PC-3 (cell line): ENCODE data around the gene NGRN. TPM values are rescaled to one million over a fixed set of nuclear protein-coding genes. Genes with fewer than 3 reads are reported as not detected.
A peak's percentile ranks its signal among the peaks of the same experiment; 100 is the strongest.

Source experiments
- ATAC-seq: fragments of 200-7000 bp; cut with Tn5 transposase; 2 replicates; pipeline ENCODE4 v1.9.1; 2020; ENCODE audit warnings: mild to moderate bottlenecking, moderate library complexity
- BruUV-seq: library from RNA; stranded (reverse); fragments of 400-500 nt; replicated peaks from 2 replicates; lab custom pipeline; 2021; lab: Mats Ljungman, UMichigan
- CTCF ChIA-PET: fragments of 300-600 bp; sonication (Branson Sonifier 250); formaldehyde crosslinking; loops from one replicate; lab custom pipeline; 2022; ENCODE audit warnings: antibody characterized with exemption; lab: Charles Lee
- POLR2A ChIA-PET: fragments of 300-600 bp; sonication (Branson Sonifier 250); formaldehyde crosslinking; loops from one replicate; lab custom pipeline; 2022; ENCODE audit warnings: antibody characterized with exemption; ENCODE audit not compliant: unreplicated experiment; lab: Charles Lee
- DNase-seq: peaks from one replicate; pipeline ENCODE4 v3.0.0-alpha.2; 2015
- H2AFZ ChIP-seq: fragments of 300-600 bp; sonication (generic); 2 replicates; pipeline ENCODE4 v1.6.0; 2016; ENCODE audit warnings: antibody characterized with exemption, low read length
- H3F3A ChIP-seq: fragments of 300-600 bp; sonication (generic); one replicate; pipeline ENCODE4 v1.6.0; 2017; ENCODE audit warnings: antibody characterized with exemption, low read length, control low read depth, mild to moderate bottlenecking; ENCODE audit not compliant: unreplicated experiment
- H3K27ac ChIP-seq: fragments of 300-600 bp; sonication (generic); 2 replicates; pipeline ENCODE4 v1.5.1; 2016; ENCODE audit warnings: mild to moderate bottlenecking, low read length
- H3K27me3 ChIP-seq: fragments of 300-600 bp; sonication (generic); 2 replicates; pipeline ENCODE4 v1.6.1; 2016; ENCODE audit warnings: low read length, mixed read lengths
- H3K36me3 ChIP-seq: fragments of 300-600 bp; sonication (generic); 2 replicates; pipeline ENCODE4 v1.6.1; 2016; ENCODE audit warnings: low read depth, mixed run types, low read length, mixed read lengths
- H3K4me1 ChIP-seq: fragments of 300-600 bp; sonication (generic); 2 replicates; pipeline ENCODE4 v1.5.1; 2016; ENCODE audit warnings: low read length; ENCODE audit not compliant: insufficient read depth
- H3K4me2 ChIP-seq: fragments of 300-600 bp; sonication (generic); 2 replicates; pipeline ENCODE4 v1.6.0; 2016; ENCODE audit warnings: low read length
- H3K4me3 ChIP-seq: fragments of 300-600 bp; sonication (generic); 2 replicates; pipeline ENCODE4 v1.5.1; 2016; ENCODE audit warnings: mild to moderate bottlenecking, low read length, mixed read lengths
- H3K79me2 ChIP-seq: fragments of 300-600 bp; sonication (generic); 2 replicates; pipeline ENCODE4 v1.6.1; 2017; ENCODE audit warnings: low read length, mixed read lengths
- H3K9ac ChIP-seq: fragments of 300-600 bp; sonication (generic); 2 replicates; pipeline ENCODE4 v1.6.0; 2016; ENCODE audit warnings: mild to moderate bottlenecking, low read length
- H3K9me2 ChIP-seq: fragments of 300-600 bp; sonication (generic); replicated peaks from 2 replicates; pipeline ENCODE4 v1.6.1; 2016; ENCODE audit warnings: mixed run types, low read length, mixed read lengths
- H3K9me3 ChIP-seq: fragments of 300-600 bp; sonication (generic); 2 replicates; pipeline ENCODE4 v1.6.1; 2016; ENCODE audit warnings: low read length, mixed read lengths
- H4K20me1 ChIP-seq: fragments of 300-600 bp; sonication (generic); 2 replicates; pipeline ENCODE4 v1.6.1; 2016; ENCODE audit warnings: low read length, mixed read lengths
- CTCF ChIP-seq: fragments of 300-600 bp; sonication (generic); conservative IDR thresholded peaks from 2 replicates; pipeline ENCODE4 v1.5.1; 2017; ENCODE audit warnings: antibody characterized with exemption, low read depth, mild to moderate bottlenecking, low read length
- EZH2 ChIP-seq: fragments of 300-600 bp; sonication (generic); IDR thresholded peaks from one replicate; pipeline ENCODE4 v1.6.1; 2017; ENCODE audit warnings: antibody characterized with exemption, mild to moderate bottlenecking, low read length; ENCODE audit not compliant: unreplicated experiment
- EZH2phosphoT487 ChIP-seq: fragments of 300-600 bp; sonication (generic); IDR thresholded peaks from 2 replicates; pipeline ENCODE4 v1.6.1; 2018; ENCODE audit warnings: mild to moderate bottlenecking, antibody characterized with exemption, low read length, borderline replicate concordance
- intact Hi-C: fragments of 100-400 bp; cut with micrococcal nuclease; formaldehyde crosslinking; loops from 2 replicates; pipeline ENCODE4 v1.9.0; 2023
- total RNA-seq: library from RNA; depleted of rRNA; stranded (reverse); fragments of >200 nt; gene quantifications from 2 replicates; pipeline ENCODE4 v1.2.3, GENCODE V29; 2014

The NGRN gene
- total RNA-seq, 1 experiment from 2014 or later: 99.3 TPM

GRCh38 chr15:90234096-90234988 lies 31.1 kb upstream of the NGRN start, which contains the start of gene GDPGP1:
TSS of gene GDPGP1 (plus strand) at chr15:90234209. CDS start at chr15:90240909, 6,700 bp downstream.
- H3K27ac ChIP-seq: peak within 1 kb of the TSS; percentile 89
- TF ChIP-seq EZH2 (no peak), EZH2phosphoT487 (no peak), CTCF (no peak)

GRCh38 chr15:90239371-90239770 lies 26.1 kb upstream of the NGRN start:
- ATAC-seq (no peak), DNase-seq (no peak)
- Histone ChIP-seq H2AFZ (no peak overlapping the region), H3K79me2 (peaks cover 8% of the 10 kb centered on the region), H3K27me3 (no peaks in the 10 kb centered on the region), H3K36me3 (no peaks in the 10 kb centered on the region; the same call in 1 of the 2 replicates), H3K27ac (no peak overlapping the region), H3K9ac (no peak overlapping the region), H4K20me1 (no peaks in the 10 kb centered on the region), H3F3A (no peaks in the 10 kb centered on the region), H3K4me1 (peaks cover 8% of the 10 kb centered on the region; the same call in 1 of the 2 replicates), H3K4me3 (no peak overlapping the region), H3K4me2 (no peak overlapping the region), H3K9me2 (no peaks in the 10 kb centered on the region), H3K9me3 (no peaks in the 10 kb centered on the region)
- BruUV-seq: no TSS peak
- intact Hi-C loops: no loop called here
- POLR2A ChIA-PET: no interaction called here
- TF ChIP-seq CTCF (no peak), EZH2 (no peak), EZH2phosphoT487 (no peak)
- CTCF ChIA-PET: no interaction called here

More at GRCh38 chr15:90234096-90234988, 31.1 kb upstream of the NGRN start, which contains the start of gene GDPGP1:
- Histone ChIP-seq H3K36me3 (peaks cover 10% of the 10 kb centered on the region; the same call in 1 of the 2 replicates), H3F3A (no peaks in the 10 kb centered on the region), H3K4me3 (peak within 1 kb of the TSS; percentile 92), H3K9me2 (no peaks in the 10 kb centered on the region), H2AFZ (peak within 1 kb of the TSS; percentile 91), H3K4me1 (peaks cover 27% of the 10 kb centered on the region), H4K20me1 (no peaks in the 10 kb centered on the region), H3K4me2 (peak within 1 kb of the TSS; percentile 93), H3K9ac (peak within 1 kb of the TSS; percentile 91), H3K79me2 (peaks cover 46% of the 10 kb centered on the region), H3K9me3 (no peaks in the 10 kb centered on the region), H3K27me3 (no peaks in the 10 kb centered on the region)
- DNase-seq (peak; percentile 27), ATAC-seq (no peak; the same call in 1 of the 2 replicates)
- ChIA-PET CTCF (interaction anchor here (0.6 to 2.7 kb wide), 4 partner anchors 15 to 248 kb away, joined by 4 to 12 read pairs (median 6); partner anchors contain the start of gene TTLL13), POLR2A (interaction anchor here (0.5 to 1.0 kb wide), 8 partner anchors 23 to 336 kb away, joined by 3 to 11 read pairs (median 6); partner anchors contain the start of gene ZNF710)
- intact Hi-C loops: loop anchor here (2.0 to 5.0 kb wide), 3 partner anchors 33 to 92 kb away; partner anchors contain the start of gene NGRN
- no TSS peak for BruUV-seq
